RKO (cell line): ENCODE results near the gene ATRIP.
"Not testable (repeated sequence)": the region's sequence is repeated elsewhere in the genome, so short reads cannot be mapped to it uniquely, and the experiment has no call there.

Experiments used
- DNase-seq: peaks from one replicate; pipeline ENCODE4 v3.0.0-alpha.2; 2016; ENCODE audit warnings: low spot score

The ATRIP gene

DNA sequence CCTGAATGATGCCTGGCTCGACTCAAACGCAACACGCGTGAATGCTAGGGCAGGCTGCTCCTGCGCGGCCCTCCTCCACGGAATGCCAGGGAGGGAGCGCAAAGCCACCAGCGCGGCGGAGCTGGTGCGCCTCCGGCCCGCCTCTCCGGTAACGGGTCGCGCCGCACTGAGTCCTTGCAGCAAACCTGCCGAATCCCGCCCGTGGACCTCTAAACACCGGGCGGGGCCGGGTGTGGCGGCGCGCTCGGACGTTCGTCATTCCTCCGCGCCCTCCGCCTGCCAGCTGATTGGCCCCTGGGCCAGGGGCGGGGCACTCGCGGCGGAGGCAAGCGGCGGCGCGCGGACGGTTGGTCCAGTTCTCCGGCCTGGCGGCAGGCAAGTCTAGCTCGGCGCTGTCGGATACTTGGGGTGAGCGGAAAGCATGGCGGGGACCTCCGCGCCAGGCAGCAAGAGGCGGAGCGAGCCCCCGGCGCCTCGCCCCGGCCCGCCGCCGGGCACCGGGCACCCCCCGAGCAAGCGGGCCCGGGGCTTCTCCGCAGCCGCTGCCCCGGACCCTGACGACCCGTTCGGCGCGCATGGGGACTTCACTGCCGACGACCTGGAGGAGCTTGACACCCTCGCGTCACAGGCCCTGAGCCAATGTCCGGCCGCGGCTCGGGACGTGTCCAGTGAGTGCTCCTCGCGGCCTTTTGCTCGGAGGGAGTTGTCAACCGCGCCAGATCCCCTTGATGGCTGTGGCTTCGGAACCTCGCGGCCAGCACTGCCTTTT lies at the start of gene ATRIP:
Gene ATRIP (plus strand): TSS at position 313 of the 769 bp plus-strand sequence. CDS start 109 bp downstream, at position 422.
- peak; percentile 90 for DNase-seq

DNA sequence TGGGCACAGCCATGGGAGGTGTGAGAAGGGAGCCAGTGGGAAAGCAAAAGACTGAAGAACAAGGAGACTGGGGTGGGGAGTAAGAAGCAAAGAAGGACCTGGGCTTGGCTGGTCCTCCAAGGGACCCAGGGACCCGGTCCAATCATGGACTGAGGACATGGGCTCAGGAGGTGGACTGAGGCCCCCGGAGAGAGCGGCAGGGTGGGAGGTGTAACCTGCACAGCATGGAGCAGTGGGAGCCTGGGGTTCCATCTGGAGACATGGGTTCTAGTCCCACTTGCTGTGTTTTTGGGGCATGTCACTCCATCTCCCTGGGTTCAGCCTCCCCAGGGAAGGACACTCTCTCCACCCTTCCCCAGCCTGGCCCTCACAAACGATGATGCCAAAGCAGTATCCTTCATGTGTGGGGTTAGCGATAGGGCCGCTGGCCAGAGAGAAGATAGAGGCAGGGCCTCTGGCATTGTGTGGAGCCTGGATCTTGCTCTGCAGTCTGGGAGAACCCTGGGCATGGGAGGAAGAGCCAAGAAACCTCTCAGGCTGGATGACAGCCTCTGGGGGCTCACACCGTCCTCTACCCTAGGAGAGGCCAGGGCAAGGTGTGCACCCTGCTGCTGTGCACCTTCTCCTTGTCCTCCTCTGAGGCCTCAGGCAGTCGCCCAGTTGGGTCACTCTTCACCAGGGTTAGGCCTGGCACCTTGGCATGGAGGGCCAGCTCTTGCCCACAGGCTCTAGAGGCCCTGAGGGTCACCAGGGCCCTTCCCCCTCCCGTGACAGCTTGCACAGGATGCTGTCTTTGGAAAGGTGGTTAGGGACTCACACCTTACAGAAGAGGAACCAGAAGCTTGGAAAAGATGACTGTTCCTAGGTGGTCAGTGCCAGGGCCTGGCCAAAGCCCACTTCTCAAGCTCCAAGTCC lies 48.5 kb upstream of the ATRIP start:
- DNase-seq = no peak

- DNase-seq = no peak
These were observed 47.7 kb upstream of the ATRIP start for GRCh38 chr3:48398701-48399386.

- DNase-seq = no peak
These were observed 47.0 kb upstream of the ATRIP start for GRCh38 chr3:48399387-48400172.

GRCh38 chr3:48400824-48401433 lies 45.6 kb upstream of the ATRIP start:
- peak; percentile 49 for DNase-seq

DNA sequence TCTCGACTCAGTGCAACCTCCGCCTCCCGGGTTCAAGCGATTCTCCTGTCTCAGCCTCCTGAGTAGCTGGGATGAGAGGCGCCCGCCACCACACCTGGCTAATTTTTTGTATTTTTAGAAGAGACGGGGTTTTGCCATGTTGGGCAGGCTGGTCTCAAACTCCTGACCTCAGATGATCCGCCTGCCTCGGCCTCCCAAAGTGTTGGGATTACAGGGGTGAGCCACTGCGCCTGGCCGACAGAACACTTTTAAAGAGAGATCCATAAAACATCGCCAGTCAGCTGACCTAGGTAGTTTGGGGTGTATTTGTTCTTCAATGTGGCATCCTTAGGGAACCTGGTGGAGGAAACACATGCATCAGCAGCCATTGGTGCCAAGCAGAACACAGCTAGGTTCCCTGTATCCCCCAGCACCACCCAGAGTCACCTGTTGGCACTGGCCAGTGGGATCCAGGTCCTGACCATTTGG lies 45.1 kb upstream of the ATRIP start:
- not testable (repeated sequence) for DNase-seq

DNA sequence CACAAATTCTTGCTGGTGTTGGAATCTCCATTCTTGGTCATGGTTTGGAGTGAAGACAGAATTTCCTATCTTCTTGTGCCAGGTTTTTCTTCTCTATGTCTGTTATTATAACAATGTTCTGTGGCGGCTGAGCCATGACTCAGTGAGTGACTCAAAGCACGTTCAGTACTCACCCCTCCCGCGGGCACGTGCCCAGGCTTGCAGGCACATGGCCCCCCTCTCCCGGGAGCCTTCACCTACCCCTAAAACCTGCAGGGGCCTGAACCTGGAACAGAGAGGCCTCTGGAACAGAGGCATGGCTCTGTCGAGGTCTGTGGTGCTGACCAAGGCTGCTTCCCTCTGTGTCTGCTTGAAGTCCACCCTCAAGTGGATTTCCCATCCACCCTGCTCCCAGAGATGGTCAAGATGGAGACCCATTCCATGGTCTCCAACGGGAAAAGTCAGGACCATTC lies 44.2 kb upstream of the ATRIP start:
- peak; percentile 79 for DNase-seq

- DNase-seq = no peak
These were observed 43.6 kb upstream of the ATRIP start for GRCh38 chr3:48402907-48403306.

DNA sequence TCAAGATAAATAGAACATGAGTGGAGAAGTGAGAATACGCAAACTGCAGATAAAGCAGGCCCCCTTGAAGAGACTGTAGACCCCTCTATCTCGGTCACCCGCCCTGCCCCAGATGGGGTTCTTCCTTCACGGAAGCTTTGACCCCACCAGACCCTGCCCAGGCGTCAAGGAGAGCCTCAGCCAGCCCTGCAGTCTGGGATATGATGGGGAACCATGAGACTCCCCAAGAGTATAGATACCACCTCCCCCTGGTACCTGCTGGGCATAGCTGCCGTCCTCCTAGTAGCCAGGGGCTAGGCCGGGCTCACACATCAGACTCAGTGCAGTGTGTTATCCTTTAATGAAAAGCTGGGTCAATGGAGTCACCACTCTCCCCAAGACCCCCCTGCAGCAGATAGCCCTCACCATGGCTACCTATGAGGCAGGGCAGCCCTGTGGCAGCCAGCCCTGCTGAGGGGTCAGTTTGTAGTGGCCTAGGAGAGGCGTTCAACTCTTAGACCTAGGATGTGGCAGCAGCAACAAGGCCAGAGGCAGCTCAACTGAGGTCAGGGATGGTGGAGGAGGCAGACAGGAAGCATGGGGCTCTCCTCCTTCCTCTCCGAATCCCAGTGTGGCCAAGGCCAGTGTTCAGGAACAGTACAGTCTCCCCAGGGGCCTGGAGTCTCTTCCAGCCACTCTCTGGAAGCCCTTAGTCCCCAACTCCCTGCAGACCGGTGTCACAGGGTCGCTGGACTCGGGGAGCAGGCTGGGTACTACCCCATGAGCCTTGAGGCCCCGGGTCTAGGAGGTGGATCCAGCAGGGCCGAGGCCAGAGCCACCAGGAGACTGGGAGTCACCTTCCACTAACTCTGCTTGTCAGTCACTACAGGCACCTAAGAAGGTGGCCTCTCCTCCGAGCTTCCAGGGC lies 42.8 kb upstream of the ATRIP start:
- no peak for DNase-seq

DNA sequence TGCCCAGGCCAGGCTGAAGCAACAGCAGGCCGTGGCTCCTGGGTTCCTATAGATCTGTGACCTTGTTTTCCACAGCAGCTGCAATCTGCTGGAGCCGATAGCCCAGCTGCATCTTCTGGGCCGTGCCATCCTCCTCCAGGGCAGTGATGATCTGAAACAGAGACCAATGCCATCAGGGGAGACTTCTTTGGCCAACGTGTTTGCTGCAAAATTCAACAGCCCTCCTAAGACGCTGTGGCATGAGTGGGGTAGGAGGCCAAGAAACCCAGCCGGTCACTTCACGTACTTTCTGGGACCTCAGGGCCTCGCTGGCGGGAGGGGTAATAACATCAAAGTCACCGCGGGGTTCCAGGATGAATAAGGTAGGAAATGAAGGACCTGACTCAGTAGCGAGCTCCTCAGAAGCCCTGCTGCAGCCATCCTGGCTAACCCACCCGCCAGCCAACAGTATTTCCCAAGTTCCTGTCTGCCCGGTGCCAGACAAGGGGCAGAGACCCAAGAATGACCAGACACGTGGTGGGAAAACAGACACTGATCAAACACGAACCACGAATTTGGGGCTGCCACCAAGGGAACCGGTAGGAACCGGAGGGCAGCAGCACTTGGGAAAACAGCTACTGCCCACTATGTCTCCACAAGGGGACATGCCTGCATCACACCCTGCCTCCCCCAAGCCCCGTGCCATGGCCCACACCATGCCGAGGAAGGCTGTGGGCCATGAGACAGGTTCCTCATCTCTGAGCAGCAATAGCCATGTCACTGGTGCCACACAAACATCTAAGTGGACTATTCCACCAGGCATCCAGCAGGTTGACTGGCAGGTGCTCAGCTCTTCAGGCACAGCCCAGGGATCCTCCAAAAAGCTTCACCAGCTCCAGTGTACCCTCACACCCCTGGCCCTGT lies 41.8 kb upstream of the ATRIP start:
- DNase-seq = no peak

- DNase-seq = no peak
These were observed 41.1 kb upstream of the ATRIP start for GRCh38 chr3:48405343-48405881.

- DNase-seq = no peak
These were observed 40.6 kb upstream of the ATRIP start for GRCh38 chr3:48405971-48406370.

GRCh38 chr3:48406443-48407431 lies 39.8 kb upstream of the ATRIP start:
- DNase-seq = no peak

GRCh38 chr3:48407542-48408099 lies 38.9 kb upstream of the ATRIP start:
- no peak for DNase-seq

- DNase-seq = no peak
These were observed 37.7 kb upstream of the ATRIP start for GRCh38 chr3:48408823-48409281.

GRCh38 chr3:48409291-48410201 lies 37.0 kb upstream of the ATRIP start:
- DNase-seq = no peak
